A673 (cell line): ENCODE data around the gene EPHA8.

Experiments
- EZH2 ChIP-seq: fragments of 200-600 bp; sonication (generic); IDR thresholded peaks from 2 replicates; pipeline ENCODE4 v1.6.1; 2017; ENCODE audit warnings: borderline replicate concordance, low read depth, mild to moderate bottlenecking, mixed read lengths, antibody characterized with exemption, low read length; ENCODE audit not compliant: poor library complexity, severe bottlenecking
- TF ChIP-seq, protein P1 (sequence below): fragments of 300-800, 200-600 bp; sonication (generic); conservative IDR thresholded peaks from 2 replicates; pipeline ENCODE4 v1.5.1; 2017; ENCODE audit warnings: low read depth, mild to moderate bottlenecking, antibody characterized with exemption, low read length, moderate library complexity, mixed read lengths

DNA sequence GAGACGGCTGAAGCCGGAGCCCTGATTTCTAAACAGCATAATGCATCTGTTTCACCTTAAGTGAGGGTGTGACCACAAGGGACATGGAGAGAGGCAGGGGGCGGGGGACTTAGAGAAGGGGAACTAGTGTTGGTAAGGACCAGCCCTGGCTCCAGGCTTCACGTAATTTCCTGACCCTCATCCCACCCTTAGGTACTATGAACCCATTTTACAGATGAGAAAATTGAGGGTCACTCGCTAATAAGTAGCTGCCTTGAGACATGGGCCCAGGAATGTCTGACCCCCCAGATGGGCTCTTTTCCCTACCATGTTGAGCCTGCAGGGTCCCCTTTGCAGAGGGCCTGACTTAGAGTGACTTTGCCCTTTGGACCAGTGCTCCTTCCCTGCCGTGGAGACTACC, 4.7 kb downstream of the EPHA8 start:
- TF ChIP-seq, protein P1, sequence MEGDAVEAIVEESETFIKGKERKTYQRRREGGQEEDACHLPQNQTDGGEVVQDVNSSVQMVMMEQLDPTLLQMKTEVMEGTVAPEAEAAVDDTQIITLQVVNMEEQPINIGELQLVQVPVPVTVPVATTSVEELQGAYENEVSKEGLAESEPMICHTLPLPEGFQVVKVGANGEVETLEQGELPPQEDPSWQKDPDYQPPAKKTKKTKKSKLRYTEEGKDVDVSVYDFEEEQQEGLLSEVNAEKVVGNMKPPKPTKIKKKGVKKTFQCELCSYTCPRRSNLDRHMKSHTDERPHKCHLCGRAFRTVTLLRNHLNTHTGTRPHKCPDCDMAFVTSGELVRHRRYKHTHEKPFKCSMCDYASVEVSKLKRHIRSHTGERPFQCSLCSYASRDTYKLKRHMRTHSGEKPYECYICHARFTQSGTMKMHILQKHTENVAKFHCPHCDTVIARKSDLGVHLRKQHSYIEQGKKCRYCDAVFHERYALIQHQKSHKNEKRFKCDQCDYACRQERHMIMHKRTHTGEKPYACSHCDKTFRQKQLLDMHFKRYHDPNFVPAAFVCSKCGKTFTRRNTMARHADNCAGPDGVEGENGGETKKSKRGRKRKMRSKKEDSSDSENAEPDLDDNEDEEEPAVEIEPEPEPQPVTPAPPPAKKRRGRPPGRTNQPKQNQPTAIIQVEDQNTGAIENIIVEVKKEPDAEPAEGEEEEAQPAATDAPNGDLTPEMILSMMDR = no peak
- TF ChIP-seq EZH2 = no peak
